A549 treated with GW870086 at 1 μM for 4 hours (cell line): ENCODE results near the gene PDE6B. TPM values are rescaled to one million over a fixed set of nuclear protein-coding genes. Genes with fewer than 3 reads are reported as not detected.

Experiments
- total RNA-seq: library from RNA; stranded (reverse); fragments of 200-300 nt; extraction: Qiagen RNA extraction; gene quantifications from 5 replicates; pipeline ENCODE4 v1.2.3, GENCODE V29; 2022; ENCODE audit warnings: low read depth

Gene PDE6B
- not detected in 5 replicates for total RNA-seq

DNA sequence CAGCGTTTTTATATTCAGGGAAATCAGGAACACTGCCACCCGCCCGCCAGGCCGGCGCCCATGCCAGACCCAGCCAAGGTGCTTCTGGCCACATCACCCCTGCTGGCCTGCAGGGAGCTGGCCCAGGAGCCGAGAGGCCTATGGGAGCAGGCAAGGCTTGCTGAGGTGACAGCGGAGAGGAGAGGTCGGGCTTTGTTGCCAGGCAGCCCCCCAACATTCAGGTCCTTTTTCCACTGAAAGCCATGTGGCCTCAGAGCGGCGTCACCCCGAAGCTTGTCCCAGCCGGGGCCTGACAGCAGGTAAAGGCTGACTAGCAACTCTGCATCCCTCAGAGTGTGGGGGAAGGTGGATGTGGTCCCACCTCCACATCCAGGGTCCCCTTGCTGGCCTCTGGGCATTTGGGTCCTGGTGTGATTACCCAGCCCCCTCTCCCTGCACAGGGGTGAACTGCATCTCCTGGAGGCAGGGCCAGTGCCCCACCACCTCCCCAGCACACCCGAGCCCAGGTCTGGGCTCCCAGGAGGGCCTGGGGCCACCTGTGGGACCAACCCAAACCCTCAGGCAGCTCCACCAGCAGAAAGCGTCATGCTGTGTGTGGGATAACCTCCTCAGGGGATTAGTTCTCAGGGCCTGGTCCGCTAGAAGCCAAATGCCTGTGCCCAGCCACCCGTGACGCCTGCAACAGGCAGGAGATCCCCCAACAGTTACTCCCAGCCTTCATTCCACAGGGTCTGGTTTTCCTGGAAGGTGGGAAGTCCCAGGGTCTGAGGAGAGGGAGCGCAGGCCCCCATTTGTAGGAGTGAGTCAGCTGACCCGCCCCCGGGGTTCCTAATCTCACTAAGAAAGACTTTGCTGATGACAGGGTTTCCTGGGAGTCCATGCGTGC lies at the start of gene PDE6B:
Gene PDE6B (plus strand): TSS at position 869 of the 886 bp plus-strand sequence. CDS start 54 bp downstream, outside the sequence.

DNA sequence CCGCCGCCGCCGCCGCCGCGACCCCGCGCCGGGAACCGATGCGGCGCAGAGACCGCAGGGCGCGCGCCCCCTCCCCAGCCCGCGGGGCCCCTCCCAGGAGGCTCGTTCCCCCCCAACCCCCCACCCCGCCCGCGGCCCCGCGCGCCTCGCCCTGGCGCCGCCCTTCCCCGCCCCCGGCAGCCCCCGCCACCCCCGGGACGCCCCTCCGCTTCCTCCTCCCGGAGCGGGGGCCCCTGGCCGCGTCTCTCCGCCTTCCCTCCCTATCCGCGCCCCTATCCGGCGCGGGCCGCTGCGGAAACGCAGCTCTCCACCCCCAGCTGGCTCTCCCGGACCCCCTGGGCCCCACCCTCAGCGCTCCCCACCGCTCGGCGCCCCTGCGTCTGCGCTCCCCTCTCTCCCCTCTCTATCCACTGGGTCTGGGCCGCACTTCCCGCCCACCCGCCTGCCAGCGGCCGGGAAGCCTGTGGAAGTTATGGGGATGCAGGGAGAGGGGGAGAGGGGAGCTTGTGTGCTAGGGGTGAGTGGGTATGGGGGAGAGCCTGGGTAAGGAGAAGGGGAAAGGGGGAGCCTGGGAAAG lies 49.0 kb upstream of the PDE6B start, which contains the start of gene TMEM271:
Gene TMEM271 (minus strand): TSS at position 51 of the 577 bp plus-strand sequence. CDS start 233 bp downstream, outside the sequence.

DNA sequence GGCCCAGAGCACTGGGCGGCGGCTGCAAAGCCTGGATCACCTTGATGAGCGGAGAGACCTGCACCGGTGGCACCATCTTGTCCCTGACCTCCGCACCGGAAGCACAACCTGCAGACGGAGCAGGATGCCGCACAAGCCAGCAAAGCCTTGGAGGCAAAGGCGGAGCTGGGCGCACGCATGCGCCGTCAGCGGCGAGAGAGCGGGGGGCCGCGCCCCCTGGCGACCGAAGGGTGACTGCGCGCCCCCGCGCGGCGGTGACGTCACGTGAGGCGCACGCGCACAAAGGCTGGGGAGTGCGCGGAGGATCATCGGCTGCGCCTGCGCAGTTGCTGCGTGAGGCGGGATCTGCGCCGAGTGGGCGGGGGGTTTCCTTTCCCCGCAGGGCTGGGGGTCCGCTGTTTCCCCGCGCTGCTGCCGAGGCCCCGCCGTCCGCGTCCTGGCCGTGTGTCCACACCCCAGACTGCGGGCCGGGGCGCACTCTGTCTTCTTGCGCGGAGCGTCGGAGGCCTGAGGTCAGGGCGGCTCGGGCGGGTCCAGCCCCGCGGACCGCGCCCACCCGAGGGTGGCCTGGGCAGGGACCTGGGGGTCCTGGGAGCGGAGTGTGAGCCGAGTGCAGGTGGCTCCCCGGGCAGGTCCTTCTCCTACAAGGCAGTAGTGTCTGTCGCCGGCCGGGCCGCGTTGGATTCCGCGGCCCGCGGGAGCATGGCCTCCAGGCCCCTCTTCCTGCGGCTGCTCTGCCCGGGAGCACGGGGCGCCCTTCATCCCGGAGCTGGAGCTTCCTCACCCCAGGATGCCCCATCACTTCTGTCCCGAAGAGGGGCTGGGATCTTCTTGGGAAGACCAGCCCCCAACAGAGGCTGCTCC lies 49.0 kb downstream of the PDE6B start, which contains the start of the genes ATP5ME and MYL5:
Gene ATP5ME (minus strand): TSS at position 105 of the 864 bp plus-strand sequence. CDS start 29 bp downstream, at position 76.
Gene MYL5 (plus strand): TSS at position 371 of the 864 bp plus-strand sequence. CDS start 3,485 bp downstream, outside the sequence.

DNA sequence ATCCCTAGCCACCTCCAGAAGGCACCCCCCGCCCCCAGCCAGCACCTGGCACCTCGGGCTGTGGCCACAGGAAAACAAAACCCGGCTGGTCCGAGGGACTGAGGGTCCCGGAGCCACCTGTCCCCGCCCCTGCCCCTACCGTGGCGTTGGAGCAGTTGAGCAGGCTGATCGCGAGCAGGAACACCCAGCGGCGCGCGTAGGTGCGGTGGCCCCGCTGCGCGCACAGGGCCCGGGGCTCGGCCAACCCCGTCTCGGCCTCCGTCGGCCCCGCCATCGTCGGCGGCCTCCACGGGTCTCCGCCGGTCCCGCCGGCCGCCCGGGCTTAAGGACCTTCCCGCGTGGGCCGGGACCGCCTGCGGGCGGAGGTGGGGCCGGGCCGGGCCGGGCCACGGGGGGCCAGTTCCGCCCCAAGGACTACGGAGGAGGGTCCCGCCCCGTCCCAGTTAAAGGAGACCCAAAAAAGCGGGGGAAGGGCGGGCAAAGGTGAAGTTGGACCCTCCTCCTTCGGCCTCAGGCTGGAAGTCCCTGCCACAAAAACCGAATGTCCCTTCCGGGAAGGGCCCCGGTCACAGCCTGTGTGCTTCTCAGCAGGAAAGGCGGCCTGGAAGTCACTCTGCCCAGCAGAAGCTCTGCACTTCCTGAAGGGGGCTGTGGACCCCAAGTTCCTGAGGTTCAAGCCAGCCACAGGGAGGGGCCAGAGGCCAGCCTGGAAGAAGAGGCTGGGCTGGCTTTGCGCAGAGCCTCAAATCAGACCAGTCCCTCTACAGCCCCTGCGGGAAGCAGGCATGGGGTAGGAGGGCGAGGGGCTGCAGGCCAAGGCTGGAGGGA lies 63.7 kb downstream of the PDE6B start, which contains the start of gene SLC49A3:
Gene SLC49A3 (minus strand): TSS at position 298 of the 828 bp plus-strand sequence. CDS start 24 bp downstream, at position 274.

DNA sequence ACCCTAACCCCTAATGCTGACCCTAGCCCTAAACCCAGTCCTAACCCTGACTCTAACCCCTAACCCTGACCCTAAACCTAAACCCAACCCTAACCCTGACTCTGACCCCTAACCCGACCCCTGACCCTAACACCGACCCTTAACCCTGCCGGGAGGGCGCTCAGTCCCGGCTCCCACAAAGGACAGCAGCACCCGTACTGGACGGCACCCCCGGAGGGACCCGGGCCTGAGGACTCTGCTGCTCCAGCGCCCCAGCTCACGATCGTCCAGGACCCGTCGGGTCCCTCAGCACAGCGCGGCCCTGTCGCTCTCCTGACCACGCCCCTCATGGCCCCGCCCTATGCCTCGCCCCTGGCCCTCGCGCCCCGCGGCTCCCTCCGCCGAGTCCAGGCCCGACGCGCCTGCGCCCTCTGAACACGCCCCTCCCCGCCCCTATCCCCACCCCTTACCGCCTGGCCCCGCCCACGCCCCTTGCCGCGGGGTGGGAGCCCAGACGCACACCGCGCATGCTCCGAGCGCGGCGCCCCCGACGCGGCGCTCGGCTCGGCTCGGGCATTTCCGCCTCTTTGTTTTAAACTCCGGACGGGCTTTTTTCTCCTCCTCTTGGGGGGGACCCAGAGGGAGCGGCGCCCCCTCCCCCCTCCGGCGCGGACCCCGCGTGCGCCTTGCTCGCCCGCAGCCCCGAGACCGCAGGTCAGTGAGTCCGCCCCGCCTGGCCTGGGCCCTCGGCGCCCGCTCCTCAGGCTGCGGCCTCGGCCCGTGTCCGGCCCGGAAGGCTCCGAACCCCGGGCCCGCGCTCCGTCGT lies 80.1 kb downstream of the PDE6B start, which contains the start of gene PCGF3:
Gene PCGF3 (plus strand): TSS at position 555 of the 805 bp plus-strand sequence. CDS start 27,849 bp downstream, outside the sequence.

Other genes starting within 250 kb of the PDE6B start
- gene ZNF721, start 126.4 kb upstream of the PDE6B start, total RNA-seq, result 12.1 to 16.1 TPM (median 15.8 TPM) in 5 replicates
- gene PIGG, start 126.4 kb upstream of the PDE6B start, total RNA-seq, result 20.9 to 27.9 TPM (median 23.9 TPM) in 5 replicates
- not detected in 5 replicates for gene TMEM271, start 49.3 kb upstream of the PDE6B start, total RNA-seq
- 352 to 470 TPM (median 373 TPM) in 5 replicates for gene ATP5ME, start 48.7 kb downstream of the PDE6B start, total RNA-seq
- gene MYL5, start 49.0 kb downstream of the PDE6B start, total RNA-seq, result 9.4 to 14.5 TPM (median 10.4 TPM) in 5 replicates
- gene SLC49A3, start 63.6 kb downstream of the PDE6B start, total RNA-seq, result 0.08 to 0.39 TPM (median 0.14 TPM) in 4 of 5 replicates, not detected in the other
- gene PCGF3, start 80.3 kb downstream of the PDE6B start, total RNA-seq, result 16.2 to 24.1 TPM (median 21.3 TPM) in 5 replicates
- 0.25 to 1.2 TPM (median 0.44 TPM) in 5 replicates for gene CPLX1, start 200.6 kb downstream of the PDE6B start, total RNA-seq